GM19452 (cell line): Measurements from ENCODE around the gene OR5C1.
"Not testable (repeated sequence)": the region's sequence is repeated elsewhere in the genome, so short reads cannot be mapped to it uniquely, and the experiment has no call there.

Experiments used
- ATAC-seq: cut with Tn5 transposase; IDR thresholded peaks from one replicate; pipeline ENCODE4 v1.9.1; 2021; ENCODE audit not compliant: unreplicated experiment

Gene OR5C1

DNA sequence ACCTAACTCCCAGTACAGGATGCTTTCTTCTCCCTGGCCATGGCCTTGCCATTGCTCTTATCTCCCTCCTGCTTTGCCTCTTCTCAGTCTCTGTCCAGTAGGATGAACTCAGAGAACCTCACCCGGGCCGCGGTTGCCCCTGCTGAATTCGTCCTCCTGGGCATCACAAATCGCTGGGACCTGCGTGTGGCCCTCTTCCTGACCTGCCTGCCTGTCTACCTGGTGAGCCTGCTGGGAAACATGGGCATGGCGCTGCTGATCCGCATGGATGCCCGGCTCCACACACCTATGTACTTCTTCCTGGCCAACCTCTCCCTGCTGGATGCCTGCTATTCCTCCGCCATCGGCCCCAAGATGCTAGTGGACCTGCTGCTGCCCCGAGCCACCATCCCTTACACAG lies at the start of gene OR5C1:
TSS of gene OR5C1 (plus strand) at position 103 of the 400 bp plus-strand sequence. CDS start at position 103, 0 bp downstream.
- no peak for ATAC-seq

DNA sequence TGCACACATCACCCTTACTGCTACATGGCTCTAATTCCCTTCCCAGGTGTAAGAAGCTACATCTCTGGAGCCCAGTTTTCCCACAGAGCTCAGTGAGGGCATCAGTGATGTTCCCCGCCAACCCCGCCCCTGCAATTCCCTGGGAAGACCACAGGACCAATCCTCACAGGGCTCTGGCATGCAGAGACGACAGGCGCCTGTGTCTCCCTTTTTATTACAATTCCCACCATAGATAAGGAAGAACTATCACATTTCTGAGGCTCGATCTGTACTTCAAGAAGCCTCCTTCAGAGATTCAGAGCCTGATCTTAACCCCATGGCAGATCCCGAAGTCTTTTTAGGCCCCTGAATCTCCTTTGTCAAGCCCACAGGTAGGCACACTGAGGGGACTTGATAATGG lies 46.7 kb upstream of the OR5C1 start, which contains the start of gene OR1L6:
TSS of gene OR1L6 (plus strand) at position 301 of the 400 bp plus-strand sequence. CDS start 7,545 bp downstream, outside the sequence.
- ATAC-seq, result no peak

DNA sequence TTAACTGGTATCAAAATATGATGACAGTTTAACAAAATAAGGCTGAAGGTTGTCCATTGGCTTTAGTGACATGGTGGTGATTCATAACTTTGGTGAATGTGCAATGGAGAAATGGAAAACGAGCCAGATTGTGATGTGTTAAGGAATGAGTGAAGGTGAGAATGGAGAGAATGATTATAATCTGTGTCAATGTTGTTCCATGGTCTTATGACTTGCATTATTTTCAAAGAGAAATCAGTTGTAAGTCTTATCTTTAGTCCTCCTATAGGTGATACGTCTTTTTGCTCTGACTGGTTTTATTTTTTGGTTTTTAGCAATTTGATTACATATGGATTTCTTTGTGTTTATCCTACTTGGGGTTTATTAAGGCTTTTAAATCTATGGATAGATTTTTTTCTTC lies 33.9 kb upstream of the OR5C1 start:
- ATAC-seq, result no peak

DNA sequence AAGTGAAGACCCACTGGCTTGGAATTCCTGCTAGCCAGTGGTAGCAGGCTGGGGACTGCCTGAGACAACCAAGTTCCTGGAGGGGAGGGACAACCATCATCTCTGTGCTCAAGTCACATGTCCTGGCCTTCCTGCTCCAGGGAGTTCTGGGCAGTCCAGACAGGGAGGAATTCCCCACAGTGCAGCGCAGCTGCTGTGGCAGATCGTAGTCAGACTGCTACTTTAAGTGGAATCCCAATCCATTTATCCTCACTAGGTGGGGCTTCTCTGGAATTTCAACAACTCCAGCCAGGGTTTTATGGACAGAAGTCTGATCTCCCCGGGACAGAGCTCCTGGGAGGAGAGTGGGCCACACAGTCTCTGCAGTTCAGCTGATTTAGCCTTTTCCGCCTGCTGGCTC lies 20.9 kb upstream of the OR5C1 start:
- no peak for ATAC-seq

DNA sequence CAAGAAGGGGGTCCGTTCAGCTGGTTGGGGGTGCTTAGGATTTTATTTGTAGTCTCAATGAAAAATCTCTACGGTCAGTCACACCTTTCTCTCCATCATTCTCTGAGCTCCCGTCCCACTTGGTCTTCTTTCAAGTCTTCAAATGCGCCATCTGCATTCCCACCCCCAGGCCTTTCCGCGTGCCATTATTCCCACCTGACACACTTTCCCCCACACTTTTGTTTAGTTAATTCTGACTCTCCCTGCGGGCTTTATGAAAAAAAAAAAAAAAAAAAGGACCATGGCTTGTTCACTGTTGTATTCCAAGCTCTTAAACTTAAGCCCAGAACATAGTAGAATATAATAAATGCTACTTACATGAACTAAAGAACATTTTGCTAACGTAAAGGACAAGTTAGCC lies 11.7 kb upstream of the OR5C1 start:
- ATAC-seq, result no peak

DNA sequence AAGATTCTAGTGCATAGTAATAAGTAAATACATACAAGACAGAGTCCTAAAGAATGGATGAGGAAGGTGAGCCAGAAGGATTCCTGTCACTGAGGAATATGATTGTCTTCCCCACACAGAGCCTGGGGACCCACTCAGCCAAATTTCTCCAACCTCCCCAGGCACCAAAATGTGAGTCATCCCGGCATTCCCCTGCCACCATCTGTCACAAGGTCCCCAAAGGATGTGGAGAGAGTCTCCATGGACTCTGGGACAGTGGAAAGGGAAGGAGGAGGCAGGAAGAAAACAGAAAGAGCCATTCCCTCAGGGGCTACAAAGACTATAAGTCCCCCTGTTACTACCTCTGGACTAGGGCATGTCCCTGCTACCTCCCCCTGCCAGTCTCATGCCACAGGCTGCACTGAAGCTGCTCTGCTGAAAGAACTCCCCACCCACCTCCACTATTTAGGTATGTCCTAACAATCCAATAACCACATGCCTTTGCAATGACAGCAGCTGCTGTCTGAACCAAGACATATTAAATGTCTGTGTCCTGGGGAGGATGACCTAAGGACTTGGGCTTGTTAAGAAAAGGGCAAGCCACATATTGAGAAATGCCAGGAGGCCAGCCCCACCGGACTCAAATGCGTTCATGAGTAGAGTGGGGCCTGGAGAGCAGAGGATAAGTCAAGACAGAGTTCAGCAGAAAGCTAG lies 10.7 kb upstream of the OR5C1 start:
- no peak for ATAC-seq

DNA sequence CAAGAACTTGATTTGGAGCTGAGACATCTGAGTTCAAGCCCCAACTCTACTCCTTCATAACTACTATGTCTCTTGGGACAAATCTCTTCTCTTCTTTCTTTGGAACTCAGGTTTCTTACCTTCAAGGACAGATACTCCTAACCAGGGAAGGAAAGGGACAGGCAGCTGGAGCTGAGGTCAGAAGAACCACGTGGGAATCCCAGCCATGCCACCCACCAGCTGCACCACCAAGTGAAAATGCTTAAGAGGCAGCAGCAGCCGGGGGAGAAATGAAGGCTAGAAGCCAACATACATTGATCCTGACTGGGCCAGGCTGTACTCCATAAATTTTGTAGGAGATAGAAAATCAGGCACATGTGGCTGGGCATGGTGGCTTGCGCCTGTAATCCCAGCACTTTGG lies 9.6 kb upstream of the OR5C1 start:
- no peak for ATAC-seq

DNA sequence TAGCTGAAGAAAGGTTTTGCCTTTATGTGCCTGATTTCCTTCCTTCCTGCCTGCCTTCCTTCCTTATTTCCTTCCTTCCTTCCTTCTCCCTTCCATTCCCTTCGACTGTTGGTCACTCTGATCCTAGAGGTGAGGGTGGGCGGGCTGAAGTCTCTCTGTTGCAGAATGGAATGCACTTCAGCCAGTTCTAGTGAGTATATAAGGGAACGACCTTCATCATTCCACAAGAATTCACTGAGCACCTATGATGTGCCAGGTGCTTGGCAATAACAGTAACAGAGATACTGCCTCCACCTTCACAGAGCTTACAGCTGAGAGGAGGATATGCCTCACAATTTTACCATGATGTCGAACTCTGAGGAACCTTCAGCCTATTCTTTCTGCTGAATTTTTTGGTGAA lies 8.7 kb upstream of the OR5C1 start:
- no peak for ATAC-seq

DNA sequence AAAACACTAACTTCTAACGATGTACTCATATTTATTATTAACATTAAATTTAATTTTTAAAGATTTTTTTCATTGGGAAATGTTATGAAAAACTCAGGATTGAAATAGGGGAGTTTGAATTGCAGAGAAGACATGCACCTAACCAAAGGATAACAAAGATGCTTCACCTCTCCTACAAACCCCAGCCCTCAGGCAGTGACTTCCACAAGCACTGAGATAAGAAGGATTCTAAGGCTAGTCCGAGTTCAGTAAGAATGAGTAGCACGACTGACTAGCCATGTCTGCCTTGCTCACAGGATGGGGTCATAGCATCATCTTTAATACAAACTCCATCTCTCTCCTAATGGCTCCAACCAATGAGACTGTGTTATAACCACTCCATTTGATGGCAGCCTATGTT lies 7.1 kb upstream of the OR5C1 start:
- ATAC-seq, result no peak

DNA sequence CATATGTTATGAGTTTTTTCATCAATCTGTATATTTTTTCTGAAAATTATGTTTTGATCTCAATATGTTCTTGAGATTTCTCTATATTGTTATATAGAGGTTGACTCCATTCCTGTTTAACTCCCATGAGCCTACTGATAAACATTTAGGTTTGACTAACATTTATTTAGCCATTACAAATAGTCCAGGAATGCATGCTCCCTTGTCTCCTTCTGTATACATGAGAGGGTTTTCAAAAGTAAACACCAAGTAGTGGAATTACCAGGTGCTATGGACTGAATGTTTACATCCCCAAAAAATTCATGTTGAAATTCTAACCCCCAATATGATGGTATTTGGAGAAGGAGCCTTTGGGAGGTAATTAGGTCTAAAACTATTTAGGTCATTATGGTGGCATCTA lies 3.5 kb upstream of the OR5C1 start:
- ATAC-seq, result no peak

DNA sequence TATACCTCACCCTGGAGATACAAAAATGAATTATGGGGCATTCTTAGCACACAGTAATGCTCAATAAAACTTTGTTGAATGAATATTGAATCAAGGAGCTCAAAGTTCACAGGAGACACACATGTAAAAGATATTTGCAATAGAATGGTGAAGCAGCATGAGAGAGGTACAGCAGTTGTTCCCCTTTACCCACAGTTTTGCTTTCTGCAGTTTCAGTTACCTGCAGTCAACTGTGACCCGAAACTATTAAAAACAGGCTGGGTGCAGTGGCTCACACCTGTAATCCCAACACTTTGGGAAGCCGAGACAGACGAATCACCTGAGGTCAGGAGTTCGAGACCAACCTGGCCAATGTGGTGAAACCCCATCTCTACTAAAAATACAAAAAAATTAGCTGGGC lies 2.4 kb upstream of the OR5C1 start:
- ATAC-seq, result no peak

DNA sequence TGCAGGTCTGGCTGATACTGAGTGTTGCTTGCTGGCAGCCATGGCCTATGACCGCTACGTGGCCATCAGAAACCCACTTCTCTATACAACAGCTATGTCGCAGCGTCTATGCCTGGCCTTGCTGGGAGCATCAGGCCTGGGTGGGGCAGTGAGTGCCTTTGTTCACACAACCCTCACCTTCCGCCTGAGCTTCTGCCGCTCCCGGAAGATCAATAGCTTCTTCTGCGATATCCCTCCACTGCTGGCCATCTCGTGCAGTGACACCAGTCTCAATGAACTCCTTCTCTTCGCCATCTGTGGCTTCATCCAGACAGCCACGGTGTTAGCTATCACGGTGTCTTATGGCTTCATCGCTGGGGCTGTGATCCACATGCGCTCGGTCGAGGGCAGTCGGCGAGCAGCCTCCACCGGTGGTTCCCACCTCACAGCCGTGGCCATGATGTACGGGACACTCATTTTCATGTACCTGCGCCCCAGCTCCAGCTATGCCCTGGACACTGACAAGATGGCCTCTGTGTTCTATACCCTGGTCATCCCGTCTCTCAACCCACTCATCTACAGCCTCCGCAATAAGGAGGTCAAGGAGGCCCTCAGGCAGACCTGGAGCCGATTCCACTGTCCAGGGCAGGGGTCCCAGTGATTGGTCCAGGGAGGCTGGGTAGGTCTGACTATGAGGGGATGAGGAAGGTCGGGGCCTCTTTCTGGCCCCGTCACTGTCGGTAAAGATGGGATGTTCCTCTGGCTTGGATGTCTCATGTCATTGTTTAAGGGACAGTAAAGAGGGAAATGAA lies 718 bp downstream of the OR5C1 start:
- no peak for ATAC-seq

DNA sequence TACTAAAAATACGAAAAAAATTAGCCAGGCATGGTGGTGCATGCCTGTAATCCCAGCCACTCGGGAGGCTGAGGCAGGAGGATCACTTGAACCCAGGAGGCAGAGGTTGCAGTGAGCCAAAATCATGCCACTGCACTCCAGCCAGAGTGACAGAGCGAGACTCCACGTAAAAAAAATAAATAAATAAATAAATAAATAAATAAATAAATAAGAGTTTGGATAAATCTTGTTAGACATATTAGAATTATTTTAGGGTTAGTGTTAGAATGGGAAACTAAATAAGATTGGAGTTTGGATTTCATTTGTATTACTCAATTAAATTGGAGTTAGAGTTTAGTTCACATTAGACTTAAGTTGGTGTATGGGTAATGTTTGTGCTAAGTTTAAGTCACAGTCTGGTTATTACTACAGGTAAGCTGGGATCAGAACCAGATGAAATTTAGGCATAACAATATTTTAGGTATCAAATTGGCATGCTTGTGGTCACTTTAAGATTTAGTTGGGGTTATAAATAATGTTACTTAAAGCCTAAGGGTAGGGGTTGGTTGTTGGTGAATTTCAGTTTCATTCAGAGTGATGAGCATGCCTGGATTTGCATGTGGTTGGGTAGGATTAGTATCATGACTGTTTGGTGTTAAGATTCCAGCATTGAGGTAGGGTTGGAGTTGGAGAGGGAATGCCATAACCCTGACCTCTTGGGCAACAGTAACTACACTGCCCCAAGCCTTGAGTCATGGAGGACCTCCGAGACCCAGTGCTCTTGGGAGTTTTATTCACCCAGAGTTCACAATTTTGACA lies 3.3 kb downstream of the OR5C1 start:
- ATAC-seq, result no peak

DNA sequence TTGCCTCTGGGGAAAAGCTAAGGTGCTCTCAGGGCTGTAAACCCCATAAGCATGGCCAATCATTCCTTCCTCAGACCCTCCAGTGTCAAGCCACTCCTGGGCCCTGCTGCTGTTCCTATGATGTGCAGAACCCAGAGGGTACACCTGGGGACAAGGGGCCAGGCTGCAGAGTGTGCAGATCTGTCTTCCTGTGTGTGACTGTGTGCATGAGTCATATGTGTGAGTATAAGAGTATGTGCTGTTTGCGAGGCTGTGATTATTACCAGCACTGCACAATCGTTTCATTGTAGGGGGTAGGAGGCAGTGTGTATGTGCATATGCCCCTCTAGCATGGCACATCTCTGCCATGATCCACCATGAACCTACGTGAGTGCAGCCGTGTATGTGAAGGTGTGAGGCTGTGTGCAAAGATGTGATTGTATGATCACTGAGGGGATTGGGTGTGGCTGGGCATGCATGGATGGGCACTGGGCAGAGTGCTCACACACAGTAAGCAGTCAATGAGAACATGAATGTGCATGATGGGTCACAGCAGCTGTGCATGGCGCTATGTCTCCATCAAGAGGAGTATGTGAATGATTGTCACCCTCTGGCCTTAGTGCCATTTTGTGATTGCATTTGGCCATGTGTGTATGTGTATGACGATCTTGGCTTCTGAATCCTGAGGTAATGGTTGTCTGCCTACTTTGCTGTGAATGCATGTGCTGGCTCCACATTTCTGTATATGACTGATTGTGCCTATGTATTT lies 8.8 kb downstream of the OR5C1 start:
- ATAC-seq, result no peak

DNA sequence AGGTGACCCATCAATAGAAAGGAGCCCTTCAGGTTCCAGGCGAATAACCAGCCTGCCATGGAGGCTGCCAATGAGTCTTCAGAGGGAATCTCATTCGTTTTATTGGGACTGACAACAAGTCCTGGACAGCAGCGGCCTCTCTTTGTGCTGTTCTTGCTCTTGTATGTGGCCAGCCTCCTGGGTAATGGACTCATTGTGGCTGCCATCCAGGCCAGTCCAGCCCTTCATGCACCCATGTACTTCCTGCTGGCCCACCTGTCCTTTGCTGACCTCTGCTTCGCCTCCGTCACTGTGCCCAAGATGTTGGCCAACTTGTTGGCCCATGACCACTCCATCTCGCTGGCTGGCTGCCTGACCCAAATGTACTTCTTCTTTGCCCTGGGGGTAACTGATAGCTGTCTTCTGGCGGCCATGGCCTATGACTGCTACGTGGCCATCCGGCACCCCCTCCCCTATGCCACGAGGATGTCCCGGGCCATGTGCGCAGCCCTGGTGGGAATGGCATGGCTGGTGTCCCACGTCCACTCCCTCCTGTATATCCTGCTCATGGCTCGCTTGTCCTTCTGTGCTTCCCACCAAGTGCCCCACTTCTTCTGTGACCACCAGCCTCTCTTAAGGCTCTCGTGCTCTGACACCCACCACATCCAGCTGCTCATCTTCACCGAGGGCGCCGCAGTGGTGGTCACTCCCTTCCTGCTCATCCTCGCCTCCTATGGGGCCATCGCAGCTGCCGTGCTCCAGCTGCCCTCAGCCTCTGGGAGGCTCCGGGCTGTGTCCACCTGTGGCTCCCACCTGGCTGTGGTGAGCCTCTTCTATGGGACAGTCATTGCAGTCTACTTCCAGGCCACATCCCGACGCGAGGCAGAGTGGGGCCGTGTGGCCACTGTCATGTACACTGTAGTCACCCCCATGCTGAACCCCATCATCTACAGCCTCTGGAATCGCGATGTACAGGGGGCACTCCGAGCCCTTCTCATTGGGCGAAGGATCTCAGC lies 11.6 kb downstream of the OR5C1 start, which contains the start of gene OR1K1:
TSS of gene OR1K1 (plus strand) at position 58 of the 995 bp plus-strand sequence. CDS start at position 58, 0 bp downstream.
- ATAC-seq, result no peak

DNA sequence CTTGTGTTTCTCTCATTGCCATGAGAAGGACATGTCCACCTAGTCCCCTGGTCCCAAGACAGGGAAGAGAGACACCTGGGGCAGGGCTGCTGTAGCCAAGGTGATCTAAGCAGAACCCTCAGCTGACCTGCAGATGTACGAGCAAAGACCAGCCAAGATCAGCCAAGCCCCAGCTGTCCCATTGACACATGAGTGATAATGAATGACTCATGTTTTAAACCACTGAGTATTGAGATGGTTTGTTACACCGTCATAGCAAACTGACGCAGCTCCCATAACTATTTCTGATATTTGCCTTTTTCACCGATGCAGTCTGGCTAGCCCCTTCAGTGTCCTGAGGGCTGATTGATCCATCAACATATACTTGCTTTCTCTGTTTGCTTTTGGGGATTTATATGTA lies 17.9 kb downstream of the OR5C1 start:
- ATAC-seq, result no peak

DNA sequence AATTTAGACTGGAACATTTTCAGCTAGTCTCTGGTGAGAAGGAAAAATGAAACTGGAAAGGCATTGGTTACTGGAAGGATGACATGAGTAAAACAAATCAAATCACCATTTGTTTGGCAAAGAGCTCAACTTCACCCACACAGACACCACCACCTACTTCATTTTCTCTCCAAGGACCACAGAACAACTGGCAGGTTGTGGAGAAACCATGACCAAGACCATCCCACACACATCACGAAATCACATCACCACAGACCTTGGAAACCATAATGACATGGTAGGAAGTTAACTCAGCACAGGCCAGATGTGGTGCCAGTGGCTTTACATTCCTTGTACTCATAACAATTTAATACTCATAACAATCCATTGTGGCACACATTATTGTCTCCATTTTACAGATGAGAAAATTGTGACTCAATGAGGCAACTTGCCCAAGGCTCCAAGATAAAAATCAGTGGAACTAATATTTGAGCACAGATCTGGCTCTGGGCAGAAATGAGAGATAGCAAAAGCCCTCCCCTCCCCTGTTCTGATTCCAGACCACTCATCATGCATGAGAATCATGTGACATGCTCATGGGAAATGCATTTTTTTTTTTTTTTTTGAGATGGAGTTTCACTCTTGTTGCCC lies 18.7 kb downstream of the OR5C1 start:
- no peak for ATAC-seq

DNA sequence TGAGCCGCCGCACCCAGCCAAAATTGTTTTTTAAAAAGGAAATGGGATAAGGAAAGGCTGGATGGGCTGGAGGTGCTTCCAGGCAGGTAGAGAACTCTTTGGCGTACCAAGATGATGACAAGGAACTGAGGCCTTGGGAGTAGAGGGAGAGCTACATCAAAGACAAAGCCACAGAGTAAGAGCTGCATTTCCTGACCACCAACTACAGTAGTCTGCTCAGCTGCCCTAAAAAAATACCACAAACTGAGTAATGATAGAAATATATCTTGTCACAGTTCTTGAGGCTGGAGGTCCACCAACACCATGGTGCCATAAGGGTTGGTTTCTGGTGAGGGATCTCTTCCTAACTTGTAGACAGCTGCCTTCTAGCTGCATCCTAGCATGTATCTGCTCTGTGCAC lies 19.4 kb downstream of the OR5C1 start:
- ATAC-seq, result no peak

DNA sequence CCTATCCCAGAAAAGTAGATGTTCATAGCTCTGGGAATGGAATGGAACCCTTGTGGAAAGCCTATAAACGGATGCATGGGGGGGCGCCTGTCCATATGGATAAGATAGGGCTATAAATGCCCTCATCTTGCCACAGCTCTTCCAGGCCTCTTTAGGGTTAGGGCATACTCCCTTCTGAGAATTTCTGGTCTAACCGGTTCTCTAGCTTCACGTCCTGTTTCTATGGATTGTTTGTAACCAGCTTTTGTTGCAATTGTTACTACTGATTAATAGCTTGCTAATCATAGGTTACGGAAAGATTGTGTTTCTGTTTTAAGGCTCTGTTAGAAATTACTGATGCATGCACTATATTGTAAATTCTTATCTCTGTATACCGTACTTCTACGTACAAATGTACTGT lies 20.5 kb downstream of the OR5C1 start:
- not testable (repeated sequence) for ATAC-seq
